Activated CD8-positive, alpha-beta memory T cell treated with anti-CD3 and anti-CD28 coated beads for 24 hours (primary cell): ENCODE measurements around the gene ALG9.

Experiments
- DNase-seq: peaks from one replicate; pipeline ENCODE4 v3.0.0-alpha.2; 2020

ALG9 gene

GRCh38 chr11:111762981-111763643 lies 108.3 kb downstream of the ALG9 start:
- DNase-seq: no peak

GRCh38 chr11:111762526-111762925 lies 108.9 kb downstream of the ALG9 start:
- DNase-seq: no peak

- DNase-seq: no peak
Observed at GRCh38 chr11:111761036-111761435, 110.3 kb downstream of the ALG9 start.

GRCh38 chr11:111759778-111760407 lies 111.5 kb downstream of the ALG9 start:
- DNase-seq: no peak

- no peak for DNase-seq
Observed at GRCh38 chr11:111759376-111759775, 112.0 kb downstream of the ALG9 start.

GRCh38 chr11:111756097-111756496 lies 115.3 kb downstream of the ALG9 start:
- no peak for DNase-seq

- DNase-seq: no peak
Observed at GRCh38 chr11:111749646-111750045, 121.7 kb downstream of the ALG9 start.

GRCh38 chr11:111748035-111748804 lies 123.2 kb downstream of the ALG9 start:
- DNase-seq: no peak

GRCh38 chr11:111745719-111746504 lies 125.5 kb downstream of the ALG9 start:
- DNase-seq: no peak

GRCh38 chr11:111743700-111744099 lies 127.7 kb downstream of the ALG9 start:
- no peak for DNase-seq

GRCh38 chr11:111741751-111742150 lies 129.6 kb downstream of the ALG9 start:
- DNase-seq: no peak

GRCh38 chr11:111739299-111739698 lies 132.1 kb downstream of the ALG9 start:
- no peak for DNase-seq

GRCh38 chr11:111737444-111738210 lies 133.8 kb downstream of the ALG9 start:
- no peak for DNase-seq

- DNase-seq: no peak
Observed at GRCh38 chr11:111736621-111737443, 134.5 kb downstream of the ALG9 start.
